ENCODE measurements around the gene ANXA1. TPM values are rescaled to one million over a fixed set of nuclear protein-coding genes. Genes with fewer than 3 reads are reported as not detected.

ANXA1 gene
- total and polyA plus RNA-seq, 10 of the 15 experiments (the other 5 are each of a cell fraction or from before 2014, with no cell fraction given), result 6.6 to 30.1 (median 12.6) TPM

- in situ Hi-C loops (cut with MboI), result no loop called here
- CTCF ChIA-PET, result interaction anchor here (1.1 to 2.8 kb wide), 2 partner anchors 11 kb away, joined by 3 to 5 read pairs; no protein-coding TSS in a partner anchor
Observed at GRCh38 chr9:73165911-73166310, 14.2 kb downstream of the ANXA1 start.

GRCh38 chr9:73166468-73166867 lies 14.8 kb downstream of the ANXA1 start:
- in situ Hi-C loops (cut with MboI), result no loop called here
- SMC1A ChIA-PET (ENCODE audit: uncharacterized antibody, unreplicated experiment), result no interaction called here
- no peak for FAIRE-seq
- TF ChIP-seq CUX1 (IDR thresholded peaks at IDR 0.05; ENCODE audit: insufficient replicate concordance, low read depth, low read length) (no peak), MAX (IDR thresholded peaks at IDR 0.05; ENCODE audit: low read depth, low read length) (no peak), MLLT1 (IDR thresholded peaks at IDR 0.05) (no peak), HDAC6 (IDR thresholded peaks at IDR 0.05; ENCODE audit: unreplicated experiment) (no peak)

More at GRCh38 chr9:73165911-73166310, 14.2 kb downstream of the ANXA1 start:
- Histone ChIP-seq H3K4me2 (ENCODE audit: control insufficient read depth, insufficient read depth) (no peak overlapping the region), H3K36me3 (ENCODE audit: control insufficient read depth in 2 of 2, insufficient read depth in 2 of 2, low read length in 1 of 2) (no peaks in the 10 kb centered on the region), H4K20me1 (ENCODE audit: control insufficient read depth, insufficient read depth) (no peaks in the 10 kb centered on the region), H3K9me3 (replicated peaks; ENCODE audit: control insufficient read depth, insufficient read depth, low read length) (no peaks in the 10 kb centered on the region), H3K9ac (ENCODE audit: control insufficient read depth, insufficient read depth, low read length) (no peak overlapping the region), H3K27me3 (replicated peaks in 1 of 2; ENCODE audit: control insufficient read depth in 2 of 2, insufficient read depth in 2 of 2, low read length in 1 of 2) (no peaks in the 10 kb centered on the region; a peak in 1 of 4 replicates), H3K4me1 (ENCODE audit: control insufficient read depth, insufficient read depth, low read length) (no peaks in the 10 kb centered on the region), H2AFZ (ENCODE audit: control insufficient read depth, low read depth, low read length) (no peak overlapping the region), H3K4me3 (no peak overlapping the region), H3K27ac (ENCODE audit: control insufficient read depth, insufficient read depth) (no peak overlapping the region), H3K79me2 (ENCODE audit: control insufficient read depth, insufficient read depth, low read length) (no peaks in the 10 kb centered on the region)
- ChIA-PET RAD21 (ENCODE audit: unreplicated experiment) (no interaction called here), SMC1A (ENCODE audit: uncharacterized antibody, unreplicated experiment) (no interaction called here), POLR2A (interaction anchor here (0.6 kb wide), 1 partner anchor 13 kb away, joined by 3 read pairs; no protein-coding TSS in a partner anchor)
- BruUV-seq (replicated peaks), result no TSS peak
- no peak for ATAC-seq
- 70% methylated on average over 2 of the region's 2 CpGs for WGBS (ENCODE audit: insufficient coverage, insufficient replicate concordance, low lambda C conversion rate, missing lambda C conversion rate)
- no peak for DNase-seq (ENCODE audit: low read depth, low spot score)
- no peak for FAIRE-seq
- intact Hi-C loops (cut with micrococcal nuclease; ENCODE audit: unreplicated experiment), result no loop called here
- TF ChIP-seq SRF (IDR thresholded peaks at IDR 0.05; ENCODE audit: low read depth in 2 of 2, low read length in 2 of 2) (no peak), PBX3 (IDR thresholded peaks at IDR 0.05; ENCODE audit: insufficient replicate concordance, low read depth, low read length) (no peak), EGR1 (IDR thresholded peaks at IDR 0.05; ENCODE audit: borderline replicate concordance in 1 of 2, low read depth in 2 of 2, low read length in 2 of 2) (no peak), RUNX3 (IDR thresholded peaks at IDR 0.05; ENCODE audit: low read length) (no peak), ZZZ3 (IDR thresholded peaks at IDR 0.05; ENCODE audit: control insufficient read depth, insufficient read length, low read depth) (no peak)

More at GRCh38 chr9:73166468-73166867, 14.8 kb downstream of the ANXA1 start:
- intact Hi-C loops (cut with micrococcal nuclease; ENCODE audit: unreplicated experiment), result no loop called here
- Histone ChIP-seq H3K4me1 (ENCODE audit: control insufficient read depth, insufficient read depth, low read length) (no peaks in the 10 kb centered on the region), H3K4me3 (no peak overlapping the region), H3K27me3 (replicated peaks in 1 of 2; ENCODE audit: control insufficient read depth in 2 of 2, insufficient read depth in 2 of 2, low read length in 1 of 2) (no peaks in the 10 kb centered on the region; a peak in 1 of 4 replicates), H3K79me2 (ENCODE audit: control insufficient read depth, insufficient read depth, low read length) (no peaks in the 10 kb centered on the region), H3K27ac (ENCODE audit: control insufficient read depth, insufficient read depth) (no peak overlapping the region), H3K9me3 (replicated peaks; ENCODE audit: control insufficient read depth, insufficient read depth, low read length) (no peaks in the 10 kb centered on the region), H2AFZ (ENCODE audit: control insufficient read depth, low read depth, low read length) (no peak overlapping the region), H4K20me1 (ENCODE audit: control insufficient read depth, insufficient read depth) (no peaks in the 10 kb centered on the region), H3K36me3 (ENCODE audit: control insufficient read depth in 2 of 2, insufficient read depth in 2 of 2, low read length in 1 of 2) (no peaks in the 10 kb centered on the region), H3K9ac (ENCODE audit: control insufficient read depth, insufficient read depth, low read length) (no peak overlapping the region), H3K4me2 (ENCODE audit: control insufficient read depth, insufficient read depth) (no peak overlapping the region)
- 74% methylated on average over 3 of the region's 3 CpGs for WGBS (ENCODE audit: insufficient coverage, insufficient replicate concordance, low lambda C conversion rate, missing lambda C conversion rate)
- no peak for ATAC-seq
- RAD21 ChIA-PET (ENCODE audit: unreplicated experiment), result no interaction called here
- CTCF ChIA-PET, result interaction anchor here (2.8 kb wide), 1 partner anchor 10 kb away, joined by 5 read pairs; no protein-coding TSS in a partner anchor
- POLR2A ChIA-PET, result interaction anchor here (0.6 kb wide), 1 partner anchor 13 kb away, joined by 3 read pairs; no protein-coding TSS in a partner anchor
- no TSS peak for BruUV-seq (replicated peaks)
- DNase-seq (ENCODE audit: low read depth, low spot score), result no peak

All from GM12878 (cell line).